Mesenchymal stem cell (in vitro differentiated cells and primary cell): ENCODE results near the gene KRTAP1-1.
"Not testable (repeated sequence)": the region's sequence is repeated elsewhere in the genome, so short reads cannot be mapped to it uniquely, and the experiment has no call there.

Experiments used
- DNase-seq: peaks from one replicate; pipeline ENCODE4 v3.0.0-alpha.2; 2013
- H2AFZ ChIP-seq: one replicate; pipeline ENCODE4 v1.6.1; 2013; ENCODE audit warnings: low read depth, mild to moderate bottlenecking, control low read depth, inconsistent platforms, low read length, moderate library complexity
- H2AK5ac ChIP-seq: 2 replicates; pipeline ENCODE4 v1.6.1; 2013; ENCODE audit warnings: low read length, moderate library complexity, mild to moderate bottlenecking, inconsistent platforms; ENCODE audit not compliant: severe bottlenecking
- H2BK120ac ChIP-seq: one replicate; pipeline ENCODE4 v1.6.1; 2013; ENCODE audit warnings: low read depth, mild to moderate bottlenecking, inconsistent platforms, low read length, moderate library complexity
- H2BK12ac ChIP-seq, 2 experiments: one replicate each; pipeline ENCODE4 v1.6.1; 2013; ENCODE audit warnings: inconsistent platforms in 2 of 2, low read length in 2 of 2, mild to moderate bottlenecking in 2 of 2, moderate library complexity in 2 of 2, control low read depth in 1 of 2
- H2BK15ac ChIP-seq: one replicate; pipeline ENCODE4 v1.6.1; 2013; ENCODE audit warnings: mild to moderate bottlenecking, low read depth, inconsistent platforms; ENCODE audit not compliant: poor library complexity, severe bottlenecking
- H2BK5ac ChIP-seq: 2 replicates; pipeline ENCODE4 v1.6.1; 2013; ENCODE audit warnings: low read depth, mild to moderate bottlenecking, low read length, control low read depth, inconsistent platforms; ENCODE audit not compliant: poor library complexity, severe bottlenecking
- H3K14ac ChIP-seq, 2 experiments: one replicate each; pipeline ENCODE4 v1.6.1; 2013; ENCODE audit warnings: inconsistent platforms in 2 of 2, low read length in 2 of 2, control low read depth in 1 of 2, mild to moderate bottlenecking in 1 of 2, moderate library complexity in 1 of 2
- H3K18ac ChIP-seq, 2 experiments: one replicate each; pipeline ENCODE4 v1.6.1; 2013; ENCODE audit warnings: inconsistent platforms in 2 of 2, low read length in 2 of 2, control low read depth in 1 of 2, low read depth in 1 of 2, mild to moderate bottlenecking in 1 of 2
- H3K23ac ChIP-seq, 2 experiments: one replicate each; pipeline ENCODE4 v1.6.1; 2013; ENCODE audit warnings: inconsistent platforms in 2 of 2, low read length in 2 of 2, mild to moderate bottlenecking in 2 of 2, moderate library complexity in 2 of 2, control low read depth in 1 of 2
- H3K27ac ChIP-seq: 2 replicates; pipeline ENCODE4 v1.5.1; 2013; ENCODE audit warnings: mild to moderate bottlenecking, moderate library complexity, low read length, control low read depth, inconsistent platforms; ENCODE audit not compliant: poor library complexity, severe bottlenecking
- H3K27me3 ChIP-seq, 2 experiments: 2 replicates each; pipeline versions ENCODE4 v1.6.1 to v1.7.0; 2013; ENCODE audit warnings: low read length in 2 of 2, mild to moderate bottlenecking in 2 of 2, moderate library complexity in 2 of 2, control low read depth in 1 of 2, inconsistent platforms in 1 of 2; ENCODE audit not compliant: control insufficient read depth in 1 of 2, insufficient read depth in 1 of 2
- H3K36me3 ChIP-seq, 2 experiments: 2 replicates each; pipeline versions ENCODE4 v1.6.1 to v1.7.0; 2013; ENCODE audit warnings: low read length in 2 of 2, control low read depth in 1 of 2, inconsistent platforms in 1 of 2, low read depth in 1 of 2, mild to moderate bottlenecking in 1 of 2; ENCODE audit not compliant: insufficient read depth in 2 of 2, control insufficient read depth in 1 of 2
- H3K4ac ChIP-seq, 2 experiments: one replicate each; pipeline ENCODE4 v1.6.1; 2013; ENCODE audit warnings: inconsistent platforms in 2 of 2, low read length in 2 of 2, mild to moderate bottlenecking in 2 of 2, moderate library complexity in 2 of 2, control low read depth in 1 of 2, low read depth in 1 of 2
- H3K4me1 ChIP-seq: 2 replicates; pipeline ENCODE4 v1.6.1; 2013; ENCODE audit warnings: low read depth, low read length, control low read depth; ENCODE audit not compliant: control insufficient read depth, insufficient read depth
- H3K4me2 ChIP-seq: 2 replicates; pipeline ENCODE4 v1.6.1; 2013; ENCODE audit warnings: low read length, mild to moderate bottlenecking, inconsistent platforms; ENCODE audit not compliant: poor library complexity, severe bottlenecking
- H3K4me3 ChIP-seq, 2 experiments: 2 replicates each; pipeline versions ENCODE4 v1.5.1 to v1.7.0; 2013; ENCODE audit warnings: low read length in 2 of 2, mild to moderate bottlenecking in 2 of 2, control low read depth in 1 of 2, low read depth in 1 of 2; ENCODE audit not compliant: insufficient read depth in 1 of 2
- H3K79me1 ChIP-seq: replicated peaks from 2 replicates; pipeline ENCODE4 v1.6.1; 2013; ENCODE audit warnings: mild to moderate bottlenecking, control low read depth, low read length, inconsistent platforms; ENCODE audit not compliant: poor library complexity, severe bottlenecking
- H3K9ac ChIP-seq: 2 replicates; pipeline ENCODE4 v1.7.0; 2013; ENCODE audit warnings: mild to moderate bottlenecking, low read length, moderate library complexity
- H3K9me3 ChIP-seq: 2 replicates; pipeline ENCODE4 v1.7.0; 2013; ENCODE audit warnings: mild to moderate bottlenecking, low read length; ENCODE audit not compliant: control insufficient read depth
- H4K8ac ChIP-seq: one replicate; pipeline ENCODE4 v1.6.1; 2013; ENCODE audit warnings: inconsistent platforms, mild to moderate bottlenecking, low read length, moderate library complexity
- H4K91ac ChIP-seq: one replicate; pipeline ENCODE4 v1.6.1; 2013; ENCODE audit warnings: mild to moderate bottlenecking, low read length, inconsistent platforms
- WGBS: methylation state at CpG from one replicate; pipeline ENCODE4 v1.1.7; 2013; ENCODE audit warnings: mixed read lengths; 5-methylcytosine and 5-hydroxymethylcytosine counted together

The KRTAP1-1 gene

DNA sequence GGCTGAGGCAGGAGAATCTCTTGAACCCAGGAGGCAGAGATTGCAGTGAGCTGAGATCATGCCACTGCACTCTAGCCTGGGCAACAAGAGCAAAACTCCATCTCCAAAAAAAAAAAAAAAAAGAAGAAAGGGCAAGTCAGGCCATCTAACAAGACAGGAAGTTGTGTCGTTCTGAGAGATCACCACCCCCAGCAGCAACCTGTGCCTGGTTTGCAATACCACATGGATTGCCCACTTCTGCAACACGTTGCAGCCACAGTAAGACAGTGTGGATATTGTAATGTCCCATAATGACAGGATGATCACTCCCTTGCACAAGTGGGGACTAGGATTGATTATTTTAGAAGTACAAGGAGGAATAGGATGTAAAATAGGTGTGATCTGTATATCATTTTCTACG lies 27.8 kb upstream of the KRTAP1-1 start:
- peaks cover 5% of the 10 kb centered on the region for H3K4me1 ChIP-seq
- no peak for DNase-seq
- no peak overlapping the region for H4K91ac ChIP-seq
- no peak overlapping the region for H2BK120ac ChIP-seq
- no peak overlapping the region for H3K27ac ChIP-seq
- no peak overlapping the region for H2AK5ac ChIP-seq
- no peak overlapping the region for H2BK12ac ChIP-seq
- WGBS = 85% methylated on average over 2 of the region's 3 CpGs
- H3K79me1 ChIP-seq = no peaks in the 10 kb centered on the region
- no peak overlapping the region for H3K18ac ChIP-seq
- H2AFZ ChIP-seq = no peak overlapping the region
- no peak overlapping the region for H2BK5ac ChIP-seq
- H3K4me2 ChIP-seq = no peak overlapping the region
- no peak overlapping the region for H3K4ac ChIP-seq
- no peak overlapping the region for H3K14ac ChIP-seq
- H3K9ac ChIP-seq = no peak overlapping the region
- H4K8ac ChIP-seq = no peak overlapping the region
- H3K9me3 ChIP-seq = no peaks in the 10 kb centered on the region
- H3K4me3 ChIP-seq = no peak overlapping the region
- H3K23ac ChIP-seq = no peak overlapping the region
- H2BK15ac ChIP-seq = no peak overlapping the region
- no peaks in the 10 kb centered on the region for H3K36me3 ChIP-seq
- H3K27me3 ChIP-seq = no peaks in the 10 kb centered on the region

GRCh38 chr17:41067281-41067680 lies 26.0 kb upstream of the KRTAP1-1 start:
- H3K9me3 ChIP-seq = no peaks in the 10 kb centered on the region
- no peak overlapping the region for H3K9ac ChIP-seq
- H2BK15ac ChIP-seq = no peak overlapping the region
- H2AFZ ChIP-seq = no peak overlapping the region
- H3K23ac ChIP-seq = no peak overlapping the region
- no peak overlapping the region for H4K91ac ChIP-seq
- H3K36me3 ChIP-seq = no peaks in the 10 kb centered on the region
- H2AK5ac ChIP-seq = no peak overlapping the region
- H3K4ac ChIP-seq = no peak overlapping the region
- H3K4me1 ChIP-seq = peaks cover 5% of the 10 kb centered on the region
- no peak overlapping the region for H2BK5ac ChIP-seq
- H3K18ac ChIP-seq = no peak overlapping the region
- no peak overlapping the region for H2BK12ac ChIP-seq
- H4K8ac ChIP-seq = no peak overlapping the region
- H3K4me3 ChIP-seq = no peak overlapping the region
- H2BK120ac ChIP-seq = no peak overlapping the region
- no peak overlapping the region for H3K27ac ChIP-seq
- no peak overlapping the region for H3K14ac ChIP-seq
- H3K79me1 ChIP-seq = no peaks in the 10 kb centered on the region
- no peak for DNase-seq
- H3K27me3 ChIP-seq = no peaks in the 10 kb centered on the region
- H3K4me2 ChIP-seq = no peak overlapping the region

- Histone ChIP-seq H2BK5ac (no peak within 1 kb of the TSS), H4K91ac (no peak within 1 kb of the TSS), H3K4me2 (no peak within 1 kb of the TSS), H3K4ac (no peak within 1 kb of the TSS), H2AK5ac (no peak within 1 kb of the TSS), H4K8ac (no peak within 1 kb of the TSS), H3K18ac (peak within 1 kb of the TSS in 1 of 2 experiments; percentile 48), H2BK15ac (no peak within 1 kb of the TSS), H3K9me3 (no peaks in the 10 kb centered on the region), H3K14ac (no peak within 1 kb of the TSS), H3K23ac (no peak within 1 kb of the TSS), H2BK12ac (no peak within 1 kb of the TSS), H2AFZ (no peak within 1 kb of the TSS), H3K27me3 (no peaks in the 10 kb centered on the region), H2BK120ac (no peak within 1 kb of the TSS), H3K4me1 (peaks cover 2% of the 10 kb centered on the region), H3K27ac (no peak within 1 kb of the TSS), H3K79me1 (no peaks in the 10 kb centered on the region), H3K9ac (no peak within 1 kb of the TSS), H3K36me3 (no peaks in the 10 kb centered on the region), H3K4me3 (no peak within 1 kb of the TSS)
- peak; percentile 90 for DNase-seq
- WGBS = 51% methylated on average over 4 of the region's 6 CpGs
Observed at GRCh38 chr17:41065829-41066624, 24.8 kb upstream of the KRTAP1-1 start, which contains the start of gene KRTAP2-4. Gene KRTAP2-4, minus strand, starts transcription at chr17:41065879. Its CDS starts 34 bp downstream, at chr17:41065845.

- H2AFZ ChIP-seq, H3K14ac ChIP-seq, H2AK5ac ChIP-seq, H3K27ac ChIP-seq, H2BK15ac ChIP-seq, H3K9ac ChIP-seq, H2BK12ac ChIP-seq, H3K36me3 ChIP-seq, H3K4me1 ChIP-seq, H3K9me3 ChIP-seq, H2BK120ac ChIP-seq, H4K91ac ChIP-seq, DNase-seq, H3K4ac ChIP-seq, H3K27me3 ChIP-seq, H3K4me3 ChIP-seq, H2BK5ac ChIP-seq, H3K18ac ChIP-seq, H4K8ac ChIP-seq, H3K4me2 ChIP-seq, H3K79me1 ChIP-seq, H3K23ac ChIP-seq: not testable (repeated sequence)
- 85% methylated on average over 5 of the region's 16 CpGs for WGBS
Observed at GRCh38 chr17:41065016-41065689, 23.9 kb upstream of the KRTAP1-1 start.
